Measurements from ENCODE around the gene WDR74. TPM values are rescaled to one million over a fixed set of nuclear protein-coding genes. Genes with fewer than 3 reads are reported as not detected.

The WDR74 gene
- total RNA-seq, 2 donors from 2014 or later: 44.5 to 46.1 TPM

DNA sequence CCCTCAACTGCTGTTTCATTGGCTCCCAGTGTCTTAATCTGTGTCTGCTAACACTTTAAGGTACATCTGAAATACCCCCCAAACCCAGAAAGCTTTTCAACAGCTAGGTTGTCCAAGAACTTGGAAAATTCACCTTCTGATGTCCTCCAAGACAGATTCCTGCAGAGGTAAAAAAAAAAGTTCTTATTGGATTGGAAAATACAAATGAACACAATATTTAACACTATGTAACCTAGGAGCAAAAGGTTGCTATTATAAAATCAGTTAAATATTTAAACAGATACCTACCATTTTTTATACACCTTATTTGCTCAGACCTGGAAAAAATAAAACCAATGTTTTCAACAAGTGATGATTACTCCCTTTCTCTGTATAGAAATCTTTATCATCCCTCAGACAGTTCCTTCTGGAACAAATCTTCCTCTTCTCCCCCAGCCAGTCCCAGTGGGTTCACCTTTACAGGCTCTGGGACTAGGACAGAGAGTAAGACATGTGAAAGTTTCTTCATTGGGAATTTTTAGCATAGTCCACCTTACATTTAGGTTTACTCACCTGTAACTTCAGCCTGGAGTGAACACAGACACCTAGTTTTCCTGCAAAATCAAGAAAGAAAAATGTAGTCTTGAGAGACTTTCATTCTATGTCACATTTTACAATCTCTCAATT is 13.3 kb upstream of the WDR74 start:
- intact Hi-C loops (cut with DNase I): no loop called here
- TF ChIP-seq POLR2A (IDR thresholded peaks at IDR 0.05): no peak
- TF ChIP-seq, protein P1, sequence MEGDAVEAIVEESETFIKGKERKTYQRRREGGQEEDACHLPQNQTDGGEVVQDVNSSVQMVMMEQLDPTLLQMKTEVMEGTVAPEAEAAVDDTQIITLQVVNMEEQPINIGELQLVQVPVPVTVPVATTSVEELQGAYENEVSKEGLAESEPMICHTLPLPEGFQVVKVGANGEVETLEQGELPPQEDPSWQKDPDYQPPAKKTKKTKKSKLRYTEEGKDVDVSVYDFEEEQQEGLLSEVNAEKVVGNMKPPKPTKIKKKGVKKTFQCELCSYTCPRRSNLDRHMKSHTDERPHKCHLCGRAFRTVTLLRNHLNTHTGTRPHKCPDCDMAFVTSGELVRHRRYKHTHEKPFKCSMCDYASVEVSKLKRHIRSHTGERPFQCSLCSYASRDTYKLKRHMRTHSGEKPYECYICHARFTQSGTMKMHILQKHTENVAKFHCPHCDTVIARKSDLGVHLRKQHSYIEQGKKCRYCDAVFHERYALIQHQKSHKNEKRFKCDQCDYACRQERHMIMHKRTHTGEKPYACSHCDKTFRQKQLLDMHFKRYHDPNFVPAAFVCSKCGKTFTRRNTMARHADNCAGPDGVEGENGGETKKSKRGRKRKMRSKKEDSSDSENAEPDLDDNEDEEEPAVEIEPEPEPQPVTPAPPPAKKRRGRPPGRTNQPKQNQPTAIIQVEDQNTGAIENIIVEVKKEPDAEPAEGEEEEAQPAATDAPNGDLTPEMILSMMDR (IDR thresholded peaks at IDR 0.05): no peak
- TF ChIP-seq POLR2AphosphoS5 (IDR thresholded peaks at IDR 0.05): no peak
- H3K27me3 ChIP-seq (replicated peaks; ENCODE audit: insufficient read depth): no peaks in the 10 kb centered on the region
- H3K36me3 ChIP-seq: no peaks in the 10 kb centered on the region
- no peak overlapping the region for H3K27ac ChIP-seq
- no peak overlapping the region for H3K4me3 ChIP-seq
- DNase-seq (ENCODE audit: low spot score): no peak
- H3K9me3 ChIP-seq: no peaks in the 10 kb centered on the region
- peaks cover 13% of the 10 kb centered on the region for H3K4me1 ChIP-seq (replicated peaks)

DNA sequence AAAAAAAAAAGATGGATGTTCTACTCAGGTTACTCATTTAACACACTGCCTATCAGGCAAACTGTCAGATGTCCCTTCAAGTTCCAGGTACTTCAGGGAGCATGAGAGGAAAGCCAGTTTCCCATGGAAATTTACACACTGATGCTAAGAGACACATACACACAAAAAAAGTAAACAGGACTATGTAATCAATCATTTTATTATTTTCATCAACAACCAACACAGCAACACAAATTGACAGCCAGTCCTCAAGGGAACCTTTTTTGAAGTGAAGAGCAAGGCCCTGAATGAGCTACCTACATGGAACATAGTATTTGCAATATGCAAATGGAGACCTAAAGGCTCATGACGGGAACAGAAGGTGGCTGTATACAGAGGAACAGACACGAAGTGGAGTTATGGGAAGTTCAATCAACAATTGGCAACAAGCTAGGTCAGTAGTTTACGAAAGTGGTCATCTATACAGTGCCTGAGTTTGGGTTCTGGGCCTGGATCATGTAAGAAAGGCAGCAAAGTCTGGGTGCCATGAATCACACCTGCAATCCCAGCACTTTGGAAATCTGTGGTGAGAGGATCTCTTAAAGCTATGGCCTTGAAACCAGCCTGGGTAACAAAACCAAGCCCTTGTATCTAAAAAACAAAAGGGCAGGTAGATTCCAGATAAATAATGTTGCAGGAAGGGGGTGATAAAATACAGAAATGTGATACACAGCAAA is 12.6 kb upstream of the WDR74 start:
- TF ChIP-seq POLR2AphosphoS5 (IDR thresholded peaks at IDR 0.05) (no peak), POLR2A (IDR thresholded peaks at IDR 0.05) (no peak)
- TF ChIP-seq, protein P1 (IDR thresholded peaks at IDR 0.05): no peak
- intact Hi-C loops (cut with DNase I): no loop called here
- Histone ChIP-seq H3K9me3 (no peaks in the 10 kb centered on the region), H3K27me3 (replicated peaks; ENCODE audit: insufficient read depth) (no peaks in the 10 kb centered on the region), H3K36me3 (no peaks in the 10 kb centered on the region), H3K4me3 (no peak overlapping the region), H3K27ac (no peak overlapping the region), H3K4me1 (replicated peaks) (peaks cover 9% of the 10 kb centered on the region)
- DNase-seq (ENCODE audit: low spot score): no peak
- 44% methylated on average over 3 of the region's 3 CpGs for WGBS

DNA sequence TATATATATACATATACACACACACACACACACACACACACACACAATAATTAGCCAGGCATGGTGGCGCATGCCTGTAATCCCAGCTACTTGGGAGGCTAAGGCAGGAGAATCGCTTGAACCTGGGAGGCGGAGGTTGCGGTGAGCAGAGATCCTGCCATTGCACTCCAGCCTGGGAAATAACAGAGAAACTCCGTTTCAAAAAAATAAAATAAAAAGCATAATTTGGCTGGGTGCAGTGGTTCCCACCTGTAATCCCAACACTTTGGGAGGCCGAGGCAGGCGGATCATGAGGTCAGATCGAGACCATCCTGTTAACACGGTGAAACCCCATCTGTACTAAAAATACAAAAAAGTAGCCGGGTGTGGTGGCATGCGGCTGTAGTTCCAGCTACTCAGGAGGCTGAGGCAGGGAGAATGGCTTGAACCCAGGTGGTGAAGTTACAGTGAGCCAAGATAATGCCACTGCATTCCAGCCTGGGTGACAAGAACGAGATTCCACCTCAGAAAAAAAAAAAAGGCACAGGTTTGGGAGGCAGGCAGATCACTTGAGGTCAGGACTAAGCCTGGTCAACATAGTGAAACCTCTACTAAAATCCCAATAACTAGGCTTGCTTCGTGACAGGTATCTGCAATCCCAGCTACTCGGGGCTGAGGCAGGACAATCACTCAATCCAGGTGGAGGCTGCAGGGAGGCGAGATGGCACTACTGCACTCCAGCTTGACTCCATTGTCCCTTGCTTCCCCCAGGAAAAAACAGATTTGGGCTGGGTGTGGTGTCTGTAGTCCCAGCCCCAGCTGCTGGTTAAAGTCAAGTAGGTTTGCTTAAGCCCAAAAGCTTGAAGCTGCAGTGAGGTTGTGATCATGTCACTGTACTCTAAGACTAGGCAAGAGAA is 11.8 kb upstream of the WDR74 start:
- no peak for TF ChIP-seq POLR2AphosphoS5 (IDR thresholded peaks at IDR 0.05)
- TF ChIP-seq, protein P1 (IDR thresholded peaks at IDR 0.05): no peak

DNA sequence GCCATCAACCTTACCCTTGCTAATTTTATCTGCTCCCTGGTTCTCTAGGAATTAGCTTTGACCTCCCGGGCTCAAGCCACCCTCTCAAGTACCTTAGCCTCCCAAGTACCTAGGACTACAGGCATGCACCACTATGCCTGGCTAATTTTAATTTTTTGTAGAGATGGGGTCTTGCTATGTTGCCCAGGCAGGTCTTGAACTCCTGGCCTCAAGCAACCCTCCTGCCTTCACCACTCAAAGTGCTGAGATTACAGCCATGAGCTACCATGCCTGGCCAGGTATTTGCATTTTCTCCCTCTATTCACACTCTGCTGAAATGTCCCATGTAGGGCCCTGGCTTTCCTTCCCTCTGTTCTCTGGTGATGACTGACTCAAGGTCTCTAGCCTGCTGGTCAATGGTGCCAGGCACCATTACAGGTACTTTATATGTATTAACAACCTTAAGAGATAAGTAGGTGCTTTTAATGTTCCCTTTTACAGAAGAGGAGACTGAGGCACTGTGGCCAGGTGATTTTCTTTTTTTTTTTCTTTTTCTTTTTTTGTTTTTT is 8.5 kb upstream of the WDR74 start:
- WGBS: 93% methylated on average over 1 of the region's 1 CpG
- intact Hi-C loops (cut with DNase I): no loop called here
- H3K4me3 ChIP-seq: no peak overlapping the region

More for the DNA sequence above, 11.8 kb upstream of the WDR74 start:
- no peaks in the 10 kb centered on the region for H3K9me3 ChIP-seq
- peaks cover 9% of the 10 kb centered on the region for H3K4me1 ChIP-seq (replicated peaks)
- no peak overlapping the region for H3K27ac ChIP-seq
- DNase-seq (ENCODE audit: low spot score): no peak
- H3K27me3 ChIP-seq (replicated peaks; ENCODE audit: insufficient read depth): no peaks in the 10 kb centered on the region
- H3K36me3 ChIP-seq: no peaks in the 10 kb centered on the region
- 70% methylated on average over 15 of the region's 15 CpGs for WGBS
- intact Hi-C loops (cut with DNase I): no loop called here
- H3K4me3 ChIP-seq: no peak overlapping the region

More for the DNA sequence above, 8.5 kb upstream of the WDR74 start:
- Histone ChIP-seq H3K9me3 (no peaks in the 10 kb centered on the region), H3K27me3 (replicated peaks; ENCODE audit: insufficient read depth) (no peaks in the 10 kb centered on the region), H3K27ac (no peak overlapping the region), H3K36me3 (no peaks in the 10 kb centered on the region), H3K4me1 (replicated peaks) (peaks cover under 1% of the 10 kb centered on the region)
- no peak for DNase-seq (ENCODE audit: low spot score)
- TF ChIP-seq POLR2A (IDR thresholded peaks at IDR 0.05): no peak
- TF ChIP-seq, protein P1 (IDR thresholded peaks at IDR 0.05): no peak
- TF ChIP-seq POLR2AphosphoS5 (IDR thresholded peaks at IDR 0.05): no peak
